ENCODE measurements around the gene NOS3. TPM values are rescaled to one million over a fixed set of nuclear protein-coding genes. Genes with fewer than 3 reads are reported as not detected.

Gene NOS3
- total RNA-seq, 1 donor from 2014 or later, result 1.8 TPM

DNA sequence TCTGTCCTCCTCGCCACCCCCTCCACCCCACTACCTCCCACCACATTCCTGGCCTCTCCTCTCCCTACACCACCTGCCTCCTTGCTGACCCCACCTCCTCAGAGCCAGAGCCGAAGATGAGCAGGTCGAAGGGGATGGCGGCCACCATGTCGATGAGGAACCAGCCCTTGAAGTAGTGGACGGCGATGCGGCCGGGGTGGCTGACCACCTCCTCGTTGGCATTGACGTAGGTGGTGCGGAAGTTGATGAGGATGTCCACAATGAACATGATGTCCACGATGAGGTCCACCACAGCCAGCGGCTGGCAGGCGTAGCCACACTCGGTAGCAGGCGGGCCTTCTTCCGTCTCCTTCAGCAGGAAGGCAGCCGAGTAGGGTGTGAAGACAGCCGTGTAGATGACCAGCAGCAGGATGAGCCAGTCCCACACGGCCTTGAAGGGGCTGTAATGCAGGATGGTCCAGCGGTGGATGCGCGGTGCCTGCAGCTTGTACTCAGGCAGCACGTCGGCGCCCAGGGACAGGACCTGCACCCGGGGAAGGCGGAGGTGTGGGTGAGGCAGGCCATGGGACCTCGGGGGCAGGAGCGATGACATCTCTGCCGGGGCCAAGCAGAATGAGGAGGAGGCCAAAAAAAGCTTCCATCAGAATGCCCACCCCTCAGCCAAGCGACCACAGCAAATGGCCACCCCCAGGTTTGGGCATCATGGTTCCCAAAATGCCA lies 38.3 kb upstream of the NOS3 start:
- Histone ChIP-seq H4K20me1 (ENCODE audit: insufficient read depth, low read length) (no peaks in the 10 kb centered on the region), H3K4me1 (ENCODE audit: insufficient read depth, low read length) (peaks cover 4% of the 10 kb centered on the region), H3K27me3 (ENCODE audit: insufficient read depth, low read length) (peaks cover 5% of the 10 kb centered on the region), H3K9ac (ENCODE audit: low read length) (no peak overlapping the region), H3K4me3 (ENCODE audit: insufficient read depth, low read depth, low read length) (no peak overlapping the region), H3K4me2 (ENCODE audit: low read length) (no peak overlapping the region), H3K9me3 (ENCODE audit: insufficient read depth, low read depth, low read length) (no peaks in the 10 kb centered on the region), H3K79me2 (ENCODE audit: insufficient read depth, low read length) (no peaks in the 10 kb centered on the region), H3K27ac (ENCODE audit: low read depth, low read length) (no peak overlapping the region), H2AFZ (ENCODE audit: low read depth, low read length) (no peak overlapping the region), H3K36me3 (ENCODE audit: insufficient read depth, low read length) (no peaks in the 10 kb centered on the region)
- TF ChIP-seq CTCF (IDR thresholded peaks at IDR 0.05; ENCODE audit: insufficient read depth, low read depth, low read length), result no peak
- Mint-ChIP-seq H3K9me3 (ENCODE audit: unreplicated experiment) (no peaks in the 10 kb centered on the region), H3K4me3 (ENCODE audit: unreplicated experiment) (no peak overlapping the region), H3K27ac (ENCODE audit: unreplicated experiment) (no peak overlapping the region), H3K4me1 (ENCODE audit: low read depth, unreplicated experiment) (peaks cover 16% of the 10 kb centered on the region), H3K27me3 (ENCODE audit: low read depth, unreplicated experiment) (peaks cover 7% of the 10 kb centered on the region), H3K36me3 (ENCODE audit: low read depth, unreplicated experiment) (peaks cover 5% of the 10 kb centered on the region)
- FAIRE-seq, result no peak
- no peak for DNase-seq (ENCODE audit: low read depth)

GRCh38 chr7:150953061-150953997 lies 37.5 kb upstream of the NOS3 start:
- Mint-ChIP-seq H3K4me1 (ENCODE audit: low read depth, unreplicated experiment) (peaks cover 16% of the 10 kb centered on the region), H3K4me3 (ENCODE audit: unreplicated experiment) (no peak overlapping the region)
- H3K27ac ChIP-seq (ENCODE audit: low read depth, low read length), result no peak overlapping the region

More at GRCh38 chr7:150953061-150953997, 37.5 kb upstream of the NOS3 start:
- Mint-ChIP-seq H3K9me3 (ENCODE audit: unreplicated experiment) (no peaks in the 10 kb centered on the region), H3K27me3 (ENCODE audit: low read depth, unreplicated experiment) (peaks cover 7% of the 10 kb centered on the region), H3K27ac (ENCODE audit: unreplicated experiment) (peak overlapping the region; percentile 58), H3K36me3 (ENCODE audit: low read depth, unreplicated experiment) (peaks cover 5% of the 10 kb centered on the region)
- H3K27me3 ChIP-seq (ENCODE audit: insufficient read depth, low read length), result peaks cover 3% of the 10 kb centered on the region
- no peak overlapping the region for H3K4me3 ChIP-seq (ENCODE audit: insufficient read depth, low read depth, low read length)
- H4K20me1 ChIP-seq (ENCODE audit: insufficient read depth, low read length), result no peaks in the 10 kb centered on the region
- TF ChIP-seq EZH2 (IDR thresholded peaks at IDR 0.05; ENCODE audit: insufficient read depth, low read length) (no peak), CTCF (IDR thresholded peaks at IDR 0.05; ENCODE audit: insufficient read depth, low read depth, low read length) (no peak)
- FAIRE-seq, result no peak
- no peaks in the 10 kb centered on the region for H3K36me3 ChIP-seq (ENCODE audit: insufficient read depth, low read length)
- H3K79me2 ChIP-seq (ENCODE audit: insufficient read depth, low read length), result no peaks in the 10 kb centered on the region
- no peak overlapping the region for H2AFZ ChIP-seq (ENCODE audit: low read depth, low read length)
- no peaks in the 10 kb centered on the region for H3K9me3 ChIP-seq (ENCODE audit: insufficient read depth, low read depth, low read length)
- DNase-seq (ENCODE audit: low read depth), result no peak
- H3K4me1 ChIP-seq (ENCODE audit: insufficient read depth, low read length), result peaks cover 4% of the 10 kb centered on the region
- H3K4me2 ChIP-seq (ENCODE audit: low read length), result no peak overlapping the region
- no peak overlapping the region for H3K9ac ChIP-seq (ENCODE audit: low read length)

Measured in astrocyte (in vitro differentiated cells and primary cell).